ENCODE measurements around the gene PPP1R3A.
"Not testable (repeated sequence)": the region's sequence is repeated elsewhere in the genome, so short reads cannot be mapped to it uniquely, and the experiment has no call there.

PPP1R3A gene

GRCh38 chr7:113936535-113936934, 17.7 kb upstream of the PPP1R3A start:
- TF ChIP-seq CTCF (conservative IDR thresholded peaks at IDR 0.05) (no peak), ZFX (IDR thresholded peaks at IDR 0.05) (no peak)

GRCh38 chr7:113929389-113929788, 10.6 kb upstream of the PPP1R3A start:
- not testable (repeated sequence) for H3K27ac ChIP-seq

More at GRCh38 chr7:113936535-113936934, 17.7 kb upstream of the PPP1R3A start:
- no peak overlapping the region for H3K27ac ChIP-seq

GRCh38 chr7:113928112-113928511, 9.3 kb upstream of the PPP1R3A start:
- no peak for TF ChIP-seq ZFX (IDR thresholded peaks at IDR 0.05)
- TF ChIP-seq CTCF (conservative IDR thresholded peaks at IDR 0.05) = no peak
- no peak overlapping the region for H3K27ac ChIP-seq

GRCh38 chr7:113922049-113922448, 3.2 kb upstream of the PPP1R3A start:
- no peak overlapping the region for H3K27ac ChIP-seq
- TF ChIP-seq ZFX (IDR thresholded peaks at IDR 0.05) (no peak), CTCF (conservative IDR thresholded peaks at IDR 0.05) (no peak)

- no peak for TF ChIP-seq ZFX (IDR thresholded peaks at IDR 0.05)
- no peak overlapping the region for H3K27ac ChIP-seq
Measured at GRCh38 chr7:113921363-113921762, 2.6 kb upstream of the PPP1R3A start.

DNA sequence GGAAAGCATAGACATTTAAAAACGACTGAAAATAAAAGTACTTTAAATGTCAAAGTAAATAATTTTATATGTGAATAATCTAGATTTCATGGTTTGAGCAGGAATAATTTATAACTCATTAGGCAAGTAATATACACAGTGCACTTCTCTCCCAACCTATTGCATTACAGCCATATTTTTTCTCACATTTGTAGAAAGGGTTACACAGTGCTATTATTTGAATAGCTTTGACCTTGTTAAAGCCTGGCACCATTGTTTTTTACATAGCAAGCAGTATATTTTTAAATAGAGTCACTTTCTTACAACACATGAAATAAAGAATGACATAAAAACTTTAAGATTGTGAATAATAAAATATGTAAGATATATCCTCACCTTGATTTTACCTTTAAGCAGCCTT, 969 bp downstream of the PPP1R3A start:
- TF ChIP-seq ZFX (IDR thresholded peaks at IDR 0.05) (no peak), CTCF (conservative IDR thresholded peaks at IDR 0.05) (no peak)
- H3K27ac ChIP-seq = no peak overlapping the region

GRCh38 chr7:113915956-113916355, 2.9 kb downstream of the PPP1R3A start:
- TF ChIP-seq CTCF (conservative IDR thresholded peaks at IDR 0.05) (no peak), ZFX (IDR thresholded peaks at IDR 0.05) (no peak)

DNA sequence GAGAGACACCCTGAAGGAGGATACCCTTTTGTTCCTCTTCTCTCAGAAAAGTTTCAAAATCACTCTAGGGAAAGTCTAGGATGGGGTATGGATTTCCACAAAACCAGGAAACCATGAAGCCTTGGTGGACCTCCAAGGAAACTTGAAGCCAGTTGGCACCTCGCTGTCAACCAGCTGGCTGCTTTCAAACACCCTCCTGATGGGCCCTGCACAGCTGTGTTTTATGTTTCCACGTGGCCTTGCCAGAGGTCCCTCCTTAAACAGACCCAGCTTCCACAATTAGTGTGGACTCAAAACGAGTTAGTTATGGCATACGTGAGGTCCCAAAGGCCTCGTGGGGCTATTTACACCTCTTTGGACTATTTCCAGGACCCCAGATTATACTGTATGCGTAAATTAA, 5.9 kb downstream of the PPP1R3A start:
- no peak for TF ChIP-seq CTCF (conservative IDR thresholded peaks at IDR 0.05)
- no peak for TF ChIP-seq ZFX (IDR thresholded peaks at IDR 0.05)
- no peak overlapping the region for H3K27ac ChIP-seq

More at GRCh38 chr7:113915956-113916355, 2.9 kb downstream of the PPP1R3A start:
- H3K27ac ChIP-seq = no peak overlapping the region

- no peak overlapping the region for H3K27ac ChIP-seq
- TF ChIP-seq ZFX (IDR thresholded peaks at IDR 0.05) (no peak), CTCF (conservative IDR thresholded peaks at IDR 0.05) (no peak)
Measured at GRCh38 chr7:113907617-113908016, 11.2 kb downstream of the PPP1R3A start.

Data from C4-2B (cell line).